RWPE1 (cell line): Measurements from ENCODE around the gene MEST.
A peak's percentile ranks its signal among the peaks of the same experiment; 100 is the strongest.

Experiments used
- CTCF ChIA-PET: fragments of 350-600 bp; sonication (Branson Sonifier 250); formaldehyde crosslinking; extraction: SDS; loops from one replicate; lab custom pipeline; 2021; lab: Yijun Ruan, JAX
- POLR2A ChIA-PET: fragments of 400-600 bp; formaldehyde crosslinking; extraction: SDS; loops from one replicate; lab custom pipeline; 2020; ENCODE audit warnings: antibody characterized with exemption; ENCODE audit not compliant: low non-redundant PET; lab: Yijun Ruan, JAX
- DNase-seq: peaks from one replicate; pipeline ENCODE4 v3.0.0; 2012; ENCODE audit warnings: low spot score
- H3K27ac ChIP-seq: fragments of 450-650 bp; 2 replicates; pipeline ENCODE4 v1.5.1; 2017
- TF ChIP-seq, protein P1 (sequence below): fragments of 450-650 bp; conservative IDR thresholded peaks from 2 replicates; pipeline ENCODE4 v1.5.1; 2017; ENCODE audit warnings: low read depth, mild to moderate bottlenecking

Gene MEST

DNA sequence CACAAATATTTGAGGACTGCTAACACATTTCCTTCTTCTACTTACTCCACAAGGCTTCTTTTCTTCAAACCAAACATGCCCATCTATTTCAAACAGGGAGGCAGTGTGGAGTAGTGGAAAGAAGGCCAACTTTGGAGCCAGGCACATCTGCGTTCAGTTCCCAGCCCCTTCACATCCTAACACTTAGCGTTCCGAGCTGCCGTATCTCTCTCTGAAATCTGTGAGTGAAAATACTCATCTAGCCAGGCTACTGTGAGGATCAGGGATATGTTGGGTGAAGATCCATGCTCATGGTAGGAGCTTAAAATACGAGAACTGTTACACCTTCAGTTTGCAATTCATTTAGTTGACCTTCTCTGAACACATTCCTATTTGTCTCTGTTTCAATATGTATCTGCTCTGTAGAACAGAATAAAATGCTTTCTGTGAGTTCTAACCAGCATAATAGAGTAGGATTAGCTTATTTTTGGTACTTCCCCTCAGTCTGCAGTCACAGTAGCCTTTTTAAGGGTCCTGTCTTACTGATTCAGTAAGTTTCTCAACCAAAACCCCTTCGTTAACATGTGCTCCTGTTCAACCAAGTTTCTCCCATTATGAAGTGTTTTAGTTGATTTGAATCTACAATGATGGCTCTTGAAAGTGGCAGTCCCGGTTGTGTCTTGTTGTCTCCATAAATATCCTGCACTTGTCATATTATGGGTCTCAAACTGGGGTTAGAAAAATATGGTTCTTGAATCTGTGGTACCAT is 3.3 kb upstream of the MEST start:
- no peak overlapping the region for H3K27ac ChIP-seq
- CTCF ChIA-PET = no interaction called here

DNA sequence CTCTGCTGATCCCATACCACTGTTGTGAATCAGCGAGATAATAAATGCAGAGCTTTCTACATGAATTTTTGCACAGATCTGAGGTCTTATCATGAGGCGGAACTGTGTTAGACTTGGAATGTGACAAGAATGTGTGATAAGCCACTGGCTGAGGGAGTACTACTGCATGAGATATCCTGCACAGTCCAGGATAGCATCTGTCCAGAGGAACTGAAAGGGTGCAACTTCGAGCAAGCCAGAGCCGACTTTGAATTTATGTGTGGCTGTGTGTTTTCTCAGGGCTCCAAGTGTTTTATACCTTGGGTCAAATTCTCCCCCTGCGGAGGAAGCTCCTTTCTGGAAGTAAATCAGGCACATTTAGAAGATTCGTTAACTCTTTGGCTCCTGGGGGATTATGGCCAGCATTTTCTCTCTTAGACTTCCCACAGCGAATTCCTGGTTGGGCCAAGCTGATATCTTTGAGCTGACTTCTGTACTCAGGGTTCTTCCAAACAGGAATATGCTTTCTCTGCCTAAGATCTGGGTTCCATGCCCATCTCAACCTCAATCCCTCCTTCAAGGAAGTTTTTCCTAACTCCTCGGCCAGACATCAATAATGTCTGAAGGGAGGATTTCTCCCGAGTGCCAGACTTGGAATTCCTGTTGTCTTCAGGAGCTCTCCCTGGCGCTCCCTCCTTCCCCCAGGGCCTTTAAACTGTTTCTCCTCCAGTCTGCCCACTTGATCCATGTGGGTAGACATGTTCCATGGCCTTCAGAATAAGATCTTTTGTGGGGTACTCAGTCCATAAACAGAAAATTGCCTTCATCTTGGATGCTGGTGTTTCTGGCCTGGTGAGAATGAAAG is 2.5 kb upstream of the MEST start:
- no peak overlapping the region for H3K27ac ChIP-seq
- ChIA-PET CTCF (no interaction called here), POLR2A (no interaction called here)
- TF ChIP-seq, protein P1, sequence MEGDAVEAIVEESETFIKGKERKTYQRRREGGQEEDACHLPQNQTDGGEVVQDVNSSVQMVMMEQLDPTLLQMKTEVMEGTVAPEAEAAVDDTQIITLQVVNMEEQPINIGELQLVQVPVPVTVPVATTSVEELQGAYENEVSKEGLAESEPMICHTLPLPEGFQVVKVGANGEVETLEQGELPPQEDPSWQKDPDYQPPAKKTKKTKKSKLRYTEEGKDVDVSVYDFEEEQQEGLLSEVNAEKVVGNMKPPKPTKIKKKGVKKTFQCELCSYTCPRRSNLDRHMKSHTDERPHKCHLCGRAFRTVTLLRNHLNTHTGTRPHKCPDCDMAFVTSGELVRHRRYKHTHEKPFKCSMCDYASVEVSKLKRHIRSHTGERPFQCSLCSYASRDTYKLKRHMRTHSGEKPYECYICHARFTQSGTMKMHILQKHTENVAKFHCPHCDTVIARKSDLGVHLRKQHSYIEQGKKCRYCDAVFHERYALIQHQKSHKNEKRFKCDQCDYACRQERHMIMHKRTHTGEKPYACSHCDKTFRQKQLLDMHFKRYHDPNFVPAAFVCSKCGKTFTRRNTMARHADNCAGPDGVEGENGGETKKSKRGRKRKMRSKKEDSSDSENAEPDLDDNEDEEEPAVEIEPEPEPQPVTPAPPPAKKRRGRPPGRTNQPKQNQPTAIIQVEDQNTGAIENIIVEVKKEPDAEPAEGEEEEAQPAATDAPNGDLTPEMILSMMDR = no peak
- no peak for DNase-seq

More for the DNA sequence above, 3.3 kb upstream of the MEST start:
- DNase-seq = no peak
- TF ChIP-seq, protein P1 = no peak
- POLR2A ChIA-PET = no interaction called here

DNA sequence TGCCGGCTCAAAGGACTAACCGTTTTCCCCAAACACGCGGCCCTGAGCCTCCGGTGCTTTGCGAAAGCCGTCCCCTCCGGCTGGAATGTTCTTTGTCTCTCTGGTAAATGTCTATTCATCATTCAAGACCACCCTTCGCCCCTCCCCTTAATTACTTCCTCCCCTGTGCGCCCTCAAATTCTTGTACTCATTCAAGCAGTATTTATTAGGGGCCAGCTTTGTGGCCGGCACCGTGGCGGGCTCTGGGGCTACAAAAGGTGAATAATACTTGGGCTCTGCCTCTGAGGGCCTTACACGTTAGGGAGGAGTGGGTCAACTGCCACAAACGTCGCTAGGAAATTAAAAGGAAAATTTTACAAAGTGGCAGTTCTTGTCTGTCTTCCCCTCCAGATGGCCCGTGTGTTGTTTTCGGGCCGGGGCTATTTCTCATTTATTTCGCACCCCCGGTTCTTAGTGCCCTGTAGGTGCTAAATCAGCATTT is 1.5 kb upstream of the MEST start:
- H3K27ac ChIP-seq = no peak overlapping the region
- ChIA-PET CTCF (no interaction called here), POLR2A (no interaction called here)
- TF ChIP-seq, protein P1 = no peak
- DNase-seq = no peak

DNA sequence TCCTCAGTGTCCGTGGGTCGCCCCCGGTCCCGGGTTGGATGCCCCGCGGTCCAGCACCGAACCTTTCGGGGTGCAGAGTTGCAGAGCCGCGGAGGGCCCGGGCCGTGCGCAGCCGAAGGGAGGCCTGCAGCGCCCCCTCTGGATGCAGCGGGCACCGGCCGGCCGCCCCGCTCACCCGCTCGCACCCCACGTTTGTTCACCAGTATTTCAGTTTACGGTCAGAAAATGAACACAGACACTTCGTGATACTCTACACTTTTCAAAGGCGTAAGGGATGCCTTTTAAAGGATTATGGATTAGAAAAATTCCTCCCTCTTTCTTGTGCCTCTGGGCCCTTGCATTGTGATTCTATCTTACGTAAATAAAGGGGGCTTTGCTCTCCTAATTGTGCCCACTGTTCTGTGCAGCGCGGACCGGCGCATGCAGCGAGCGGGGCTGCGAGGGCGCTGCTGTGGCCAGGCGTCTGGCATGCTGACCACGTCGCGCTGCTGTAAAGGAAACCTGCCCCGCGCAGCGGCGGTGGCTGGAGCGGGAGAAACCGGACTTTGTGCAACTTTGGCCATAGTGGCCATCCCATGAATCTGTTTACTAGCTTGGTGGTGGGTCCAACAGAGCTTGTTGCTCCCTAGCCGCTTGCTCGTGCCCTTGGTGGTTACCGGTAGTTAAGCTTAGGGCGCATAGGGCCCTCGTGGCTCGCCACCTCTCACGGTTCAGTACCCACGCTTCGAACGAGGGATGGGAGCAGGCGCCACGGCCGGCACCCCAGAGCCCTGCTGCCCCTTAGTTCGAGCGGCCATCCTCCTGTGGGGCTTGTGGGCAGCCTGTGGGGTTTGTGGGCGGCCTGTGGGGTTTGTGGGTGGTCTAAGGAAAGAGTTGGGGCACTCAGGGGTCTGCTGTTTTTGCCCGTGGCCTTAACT is 739 bp upstream of the MEST start:
- no peak for DNase-seq
- POLR2A ChIA-PET = no interaction called here
- CTCF ChIA-PET = no interaction called here
- TF ChIP-seq, protein P1 = peak; percentile 65
- H3K27ac ChIP-seq = no peak overlapping the region

DNA sequence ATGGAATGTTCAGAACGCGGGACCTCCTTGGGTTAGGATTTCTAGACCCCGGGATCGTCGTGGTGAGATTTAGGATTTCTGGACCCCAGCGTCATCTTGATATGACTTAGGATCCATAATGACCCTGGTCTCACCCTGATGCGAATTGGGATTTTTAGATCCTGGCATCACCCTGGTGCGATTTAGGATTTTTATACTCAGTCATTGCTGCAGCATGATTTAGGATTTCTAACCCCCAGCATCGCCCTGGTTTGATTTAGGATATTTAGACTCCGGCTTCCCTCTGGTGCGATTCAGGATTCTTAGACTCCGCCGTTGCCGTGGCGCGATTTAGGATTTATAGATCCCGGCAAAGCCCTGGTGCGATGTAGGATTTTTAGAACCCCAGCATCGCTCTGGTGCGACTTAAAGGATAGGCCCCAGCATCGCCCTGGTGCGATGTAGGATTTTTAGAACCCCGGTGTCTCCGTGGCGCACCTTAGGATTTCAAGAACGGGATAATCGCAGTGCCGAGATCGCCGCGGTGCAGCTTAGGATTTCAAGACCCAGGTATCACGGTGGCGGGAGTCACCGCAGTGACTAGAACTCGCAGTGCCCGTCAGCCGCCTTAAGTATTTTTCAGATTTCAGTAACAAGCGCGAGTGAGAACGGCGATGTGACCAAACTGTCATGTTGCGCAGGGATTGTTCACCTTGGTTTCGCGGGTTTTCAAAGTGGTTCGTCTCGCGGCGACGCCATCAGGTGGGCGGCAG is 814 bp downstream of the MEST start:
- no peak for DNase-seq
- ChIA-PET CTCF (no interaction called here), POLR2A (no interaction called here)
- TF ChIP-seq, protein P1 = no peak
- H3K27ac ChIP-seq = no peak overlapping the region
